NCI-H2107 treated with DMSO at 0.1 percent for 48 hours (cell line): ENCODE measurements around the gene PFKM.

Experiments used
- DNase-seq: peaks from one replicate; lab custom pipeline; 2025; ENCODE audit not compliant: unreplicated experiment; lab: John Stamatoyannopoulos, UW

Gene PFKM

DNA sequence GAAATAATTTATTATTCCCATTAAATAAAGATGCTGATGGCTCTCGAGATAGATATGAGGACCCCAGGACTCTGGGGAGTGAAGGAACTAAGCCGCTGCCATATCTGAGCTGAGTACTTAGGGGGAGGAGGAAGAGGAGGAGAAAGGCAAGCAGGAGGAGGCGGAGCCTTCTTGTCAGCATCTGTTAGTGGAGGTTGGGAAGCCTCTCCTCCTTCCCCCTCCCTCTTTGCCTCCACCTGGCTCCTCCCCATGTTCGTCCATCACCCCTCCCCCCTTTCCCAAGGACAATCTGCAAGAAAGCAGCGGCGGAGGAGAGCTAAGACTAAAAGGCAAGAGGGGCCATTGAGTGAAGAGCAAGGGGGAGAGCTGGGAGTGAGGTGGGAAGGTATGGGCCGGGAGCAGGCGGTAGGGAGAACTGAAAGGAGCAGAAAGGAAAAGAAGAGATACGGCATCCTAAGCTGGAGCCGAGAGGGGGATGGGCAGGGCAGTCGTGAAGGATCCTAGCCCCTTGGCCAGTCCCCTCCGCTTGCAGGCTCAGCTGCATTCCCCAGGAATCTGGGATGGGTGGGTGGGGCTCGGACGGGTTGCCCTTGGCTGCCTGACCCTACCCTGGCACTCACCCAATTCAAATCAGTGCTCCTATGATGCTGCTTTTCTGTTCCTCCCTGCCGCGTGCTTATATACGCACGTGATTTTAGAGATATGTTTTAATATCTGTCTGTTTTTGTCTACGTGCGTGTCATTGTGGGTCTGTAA, at the start of gene PFKM:
TSS of gene PFKM (plus strand) at position 287 of the 756 bp plus-strand sequence. CDS start 3,411 bp downstream, outside the sequence.
- DNase-seq, result peak; percentile 91

DNA sequence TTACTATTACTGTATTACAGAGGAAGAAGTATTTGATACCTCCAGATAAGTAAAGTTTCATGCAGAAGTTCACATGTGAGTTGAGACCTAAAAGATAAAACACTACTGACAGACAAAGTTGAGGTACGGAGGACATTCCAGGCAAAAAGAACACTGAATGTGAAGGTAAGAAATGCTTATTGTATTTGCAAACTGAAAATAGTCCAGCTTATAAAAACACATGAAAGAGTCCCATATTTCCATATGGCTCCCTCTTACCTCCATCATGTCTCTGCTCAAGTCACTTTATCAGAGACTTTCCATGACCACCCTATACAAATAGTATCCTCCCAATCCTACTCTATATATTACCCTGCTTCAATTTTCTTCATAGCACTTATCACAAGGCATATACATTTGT, 49.1 kb upstream of the PFKM start:
- no peak for DNase-seq

GRCh38 chr12:48070731-48071130, 48.4 kb upstream of the PFKM start:
- DNase-seq, result no peak

DNA sequence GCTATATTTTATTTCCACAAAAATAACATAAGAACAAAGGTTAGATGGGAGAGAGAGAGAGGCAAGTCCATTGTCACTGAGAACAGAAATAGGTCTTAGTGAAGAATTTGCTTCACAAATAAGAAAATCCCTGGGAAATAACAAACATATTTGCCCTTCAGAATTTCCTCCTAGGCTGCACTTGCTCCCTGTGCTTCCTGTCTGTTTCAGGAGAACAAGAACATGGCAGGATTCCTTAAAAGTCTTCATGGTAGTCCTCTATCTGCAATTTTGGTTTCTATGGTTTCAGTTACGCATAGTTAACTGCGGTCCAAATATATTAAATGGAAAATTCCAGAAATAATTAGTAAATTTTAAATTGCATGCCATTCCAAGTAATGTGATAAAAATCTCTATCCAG, 47.4 kb upstream of the PFKM start:
- no peak for DNase-seq

DNA sequence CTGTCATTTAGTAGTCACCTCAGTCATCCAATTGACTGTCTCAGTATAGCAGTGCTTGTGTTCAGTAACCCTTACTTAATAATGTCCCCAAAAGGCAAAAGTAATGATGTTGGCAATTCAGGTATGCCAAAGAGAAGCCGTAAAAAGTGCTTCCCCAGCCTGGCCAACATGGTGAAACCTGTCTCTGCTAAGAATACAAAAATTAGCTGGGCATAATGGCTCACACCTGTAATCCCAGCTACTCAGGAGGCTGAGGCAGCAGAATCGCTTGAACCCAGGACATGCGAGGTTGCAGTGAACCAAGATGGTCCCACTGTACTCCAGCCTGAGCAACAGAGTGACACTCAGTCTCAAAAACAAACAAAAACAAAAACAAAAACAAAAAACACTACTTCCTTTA, 46.9 kb upstream of the PFKM start:
- no peak for DNase-seq

- no peak for DNase-seq
These were observed 44.9 kb upstream of the PFKM start for GRCh38 chr12:48074266-48074665.

DNA sequence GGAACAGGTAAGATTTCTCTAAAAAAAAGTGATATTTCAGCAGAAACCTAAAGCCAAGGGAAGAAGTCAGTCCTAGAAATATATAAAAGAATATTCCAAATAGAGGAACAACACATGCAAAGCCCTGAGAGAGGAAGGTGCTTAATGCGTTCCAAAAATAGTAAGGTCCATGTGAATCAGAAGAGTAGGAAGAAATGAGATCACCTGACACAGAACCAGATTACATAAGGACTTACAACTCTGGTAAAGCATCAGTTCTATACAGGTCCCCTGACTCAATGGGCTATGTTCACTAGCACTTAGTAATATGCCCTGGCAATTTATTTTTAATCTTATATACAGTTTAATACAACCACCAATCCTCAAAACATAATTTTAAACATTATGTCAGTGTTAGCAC, 43.3 kb upstream of the PFKM start:
- DNase-seq, result no peak

- no peak for DNase-seq
These were observed 42.1 kb upstream of the PFKM start for GRCh38 chr12:48077111-48077510.

DNA sequence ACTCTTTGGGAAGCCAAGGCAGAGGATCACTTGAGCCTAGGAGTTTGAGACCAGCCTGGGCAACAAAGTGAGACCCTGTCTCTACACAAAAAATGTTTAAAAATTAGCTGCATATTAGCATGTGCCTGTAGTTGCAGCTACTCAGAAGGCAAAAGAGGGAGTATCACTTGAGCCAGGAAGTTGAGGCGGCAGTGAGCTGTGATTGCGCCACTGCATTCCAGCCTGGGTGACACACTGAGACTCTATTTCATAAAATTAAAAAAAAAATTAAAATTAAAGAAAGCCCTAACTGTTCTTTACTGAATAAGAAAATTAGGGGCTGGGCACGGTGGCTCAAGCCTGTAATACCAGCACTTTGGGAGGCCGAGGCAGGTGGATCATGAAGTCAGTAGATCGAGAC, 40.3 kb upstream of the PFKM start:
- DNase-seq, result no peak

DNA sequence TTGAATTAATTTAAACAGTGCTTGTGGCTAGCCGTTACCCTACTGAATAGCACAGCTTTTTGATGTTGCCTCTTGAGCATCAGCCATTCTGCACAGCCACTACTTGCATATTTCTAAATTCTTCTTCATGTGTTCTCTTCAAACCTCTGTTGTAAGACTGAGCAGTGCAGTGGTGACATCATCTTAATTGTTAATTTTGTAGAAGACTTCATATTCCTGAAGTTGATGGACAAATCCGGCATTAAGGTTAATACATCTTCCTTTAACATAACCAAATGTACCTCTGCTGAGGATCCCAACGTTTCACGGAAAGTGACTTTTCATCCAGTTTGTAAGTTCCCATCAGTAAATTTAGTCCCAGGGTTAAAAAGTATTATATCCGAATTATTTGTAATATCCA, 38.9 kb upstream of the PFKM start:
- no peak for DNase-seq

DNA sequence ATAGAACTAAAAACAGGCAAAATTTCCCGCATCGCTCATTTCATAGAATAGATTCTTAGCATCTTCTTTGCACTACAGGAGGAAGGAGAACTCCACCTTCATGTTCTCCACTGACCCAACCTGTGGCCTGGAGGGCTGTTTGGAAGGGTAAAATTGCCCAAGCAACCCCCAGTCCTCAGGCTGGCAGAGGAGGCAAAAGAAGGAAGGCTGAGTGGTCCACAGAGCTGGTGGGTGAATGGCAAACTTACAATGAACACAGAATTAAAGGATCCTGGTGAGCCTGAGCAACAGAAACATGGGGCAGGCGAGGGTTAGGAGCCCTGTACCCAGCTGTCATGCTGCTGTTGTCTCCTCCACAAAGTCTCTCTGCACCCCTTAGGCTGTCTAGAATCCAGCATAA, 38.3 kb upstream of the PFKM start:
- no peak for DNase-seq

DNA sequence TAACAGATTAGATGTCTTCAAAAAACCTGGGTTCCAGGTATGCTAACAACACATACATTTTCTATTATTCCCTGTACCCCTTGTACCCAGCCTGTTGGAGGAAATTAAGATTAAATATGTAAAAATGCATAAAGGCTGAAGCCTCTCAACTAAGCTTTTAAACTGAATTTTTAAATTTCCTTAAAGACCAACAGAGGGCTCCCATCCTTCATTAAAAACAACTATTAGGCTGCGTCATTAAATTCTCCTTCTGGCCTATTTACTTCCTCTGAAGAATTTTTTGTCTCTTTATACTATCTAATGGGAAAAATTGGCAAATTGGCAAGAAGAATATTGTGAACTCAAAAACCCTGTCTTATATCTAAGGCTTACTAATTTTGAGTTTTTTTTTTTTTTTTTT, 35.1 kb upstream of the PFKM start:
- DNase-seq, result no peak

- no peak for DNase-seq
These were observed 34.2 kb upstream of the PFKM start for GRCh38 chr12:48084841-48085460.

DNA sequence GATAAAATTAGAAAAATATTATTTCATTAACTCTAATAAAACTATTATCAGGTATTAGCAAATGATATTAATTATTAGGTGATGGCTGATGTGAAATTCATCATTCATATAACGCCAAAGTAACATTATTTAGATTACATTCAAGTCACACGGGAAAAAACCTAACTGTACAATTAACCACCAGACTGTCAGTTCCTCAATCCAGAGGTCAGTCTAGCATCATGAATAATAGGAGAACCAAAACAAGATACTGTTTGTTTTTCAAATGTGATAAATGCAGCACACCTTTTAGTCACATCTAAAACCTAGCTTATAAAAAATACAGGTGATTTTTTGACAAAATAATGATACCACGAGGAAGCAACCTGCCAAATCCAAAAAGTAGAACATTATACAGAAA, 32.8 kb upstream of the PFKM start:
- no peak for DNase-seq

GRCh38 chr12:48092611-48093010, 26.6 kb upstream of the PFKM start:
- DNase-seq, result no peak

GRCh38 chr12:48104531-48104930, 14.6 kb upstream of the PFKM start:
- no peak for DNase-seq

- DNase-seq, result peak; percentile 14
These were observed 13.8 kb upstream of the PFKM start for GRCh38 chr12:48105321-48105866.

DNA sequence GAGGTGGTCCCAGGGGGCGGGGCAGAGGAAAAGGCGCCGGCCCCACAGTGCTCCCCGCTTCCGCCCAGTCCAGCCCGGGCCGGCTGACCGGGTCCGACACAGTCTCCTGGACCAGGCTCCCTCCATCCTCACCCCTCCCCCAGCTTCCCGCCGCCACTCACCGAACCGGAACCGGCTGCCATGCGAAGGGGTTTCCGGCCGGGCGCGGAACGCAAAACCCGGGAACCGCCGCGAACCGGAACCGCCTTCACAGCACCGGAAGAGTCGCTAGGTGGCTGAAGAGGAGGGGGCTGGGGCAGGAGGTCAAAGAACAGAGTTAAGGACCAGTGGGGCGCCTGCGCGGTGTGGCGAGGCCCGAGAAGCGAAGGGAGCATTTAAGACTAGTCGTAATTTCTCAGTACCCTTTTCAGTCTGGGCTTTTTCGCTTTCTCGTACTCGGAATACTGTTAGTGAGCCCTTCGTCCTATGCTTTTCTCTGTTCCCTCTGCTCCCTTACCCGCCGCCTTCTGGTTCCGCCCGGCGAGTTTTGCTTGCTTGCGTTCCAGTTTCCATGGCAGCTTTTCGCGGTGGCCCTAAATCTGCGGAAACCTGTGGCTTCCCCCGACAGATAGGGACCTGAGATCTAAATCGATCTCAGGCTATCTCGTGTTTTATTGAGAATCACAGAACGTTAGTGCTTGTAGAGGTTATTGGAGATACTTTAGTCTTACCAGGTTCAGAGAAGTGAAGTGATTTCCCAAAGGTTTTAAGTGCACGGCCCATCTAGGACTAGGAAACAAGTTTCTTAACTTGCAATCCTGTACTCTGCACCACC, 13.1 kb upstream of the PFKM start, which contains the start of gene SENP1:
TSS of gene SENP1 (minus strand) at position 213 of the 814 bp plus-strand sequence. CDS start 4,607 bp downstream, outside the sequence.
- peak; percentile 82 for DNase-seq

DNA sequence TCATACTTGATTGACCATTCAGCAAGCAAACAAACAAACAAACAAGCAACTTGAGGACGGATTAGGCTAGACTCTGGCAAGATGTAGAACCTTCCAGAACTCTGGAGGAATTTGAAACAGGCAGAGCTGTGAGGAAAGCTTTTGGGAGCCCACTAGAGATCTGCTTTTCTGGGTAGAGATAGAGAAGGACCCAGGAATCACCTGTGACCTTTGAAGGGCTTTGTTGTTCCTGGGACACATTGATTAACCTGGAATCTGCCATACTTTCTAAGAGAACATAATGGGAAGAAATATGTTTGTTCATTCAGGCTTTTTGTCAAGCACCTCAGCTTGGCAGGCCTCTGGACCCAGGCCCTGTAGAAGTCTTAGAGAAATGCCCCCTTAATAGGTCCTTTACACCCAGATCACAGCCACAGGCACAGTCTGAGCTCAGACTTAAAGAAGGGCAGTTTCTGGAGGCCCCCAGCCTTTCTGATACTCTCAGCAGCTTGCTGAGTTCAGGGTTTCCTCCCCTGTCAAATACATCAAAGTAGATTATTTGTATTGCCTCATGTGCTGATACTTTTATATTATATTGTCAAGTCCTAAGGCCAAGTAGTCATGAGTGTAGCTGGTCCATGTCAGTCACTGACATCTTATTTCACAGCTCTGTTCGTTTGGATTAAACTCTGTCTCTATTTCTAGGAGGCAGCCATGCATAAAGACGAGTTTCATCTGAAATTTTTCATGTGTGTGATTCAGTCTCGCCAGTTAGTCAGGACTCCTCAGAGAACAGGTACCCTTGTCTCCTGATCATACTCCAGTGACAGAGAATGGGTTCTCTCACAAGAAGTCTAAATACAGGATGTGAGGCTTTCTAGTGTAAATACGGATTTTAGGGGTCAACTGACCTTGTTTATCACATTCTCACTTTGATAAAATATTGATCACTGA, 12.2 kb upstream of the PFKM start:
- no peak for DNase-seq

GRCh38 chr12:48109424-48109823, 9.7 kb upstream of the PFKM start:
- no peak for DNase-seq
